Measurements from ENCODE around the gene MAP3K15. TPM values are rescaled to one million over a fixed set of nuclear protein-coding genes. Genes with fewer than 3 reads are reported as not detected.

Gene MAP3K15
- total RNA-seq, 4 donors from 2014 or later = not detected

DNA sequence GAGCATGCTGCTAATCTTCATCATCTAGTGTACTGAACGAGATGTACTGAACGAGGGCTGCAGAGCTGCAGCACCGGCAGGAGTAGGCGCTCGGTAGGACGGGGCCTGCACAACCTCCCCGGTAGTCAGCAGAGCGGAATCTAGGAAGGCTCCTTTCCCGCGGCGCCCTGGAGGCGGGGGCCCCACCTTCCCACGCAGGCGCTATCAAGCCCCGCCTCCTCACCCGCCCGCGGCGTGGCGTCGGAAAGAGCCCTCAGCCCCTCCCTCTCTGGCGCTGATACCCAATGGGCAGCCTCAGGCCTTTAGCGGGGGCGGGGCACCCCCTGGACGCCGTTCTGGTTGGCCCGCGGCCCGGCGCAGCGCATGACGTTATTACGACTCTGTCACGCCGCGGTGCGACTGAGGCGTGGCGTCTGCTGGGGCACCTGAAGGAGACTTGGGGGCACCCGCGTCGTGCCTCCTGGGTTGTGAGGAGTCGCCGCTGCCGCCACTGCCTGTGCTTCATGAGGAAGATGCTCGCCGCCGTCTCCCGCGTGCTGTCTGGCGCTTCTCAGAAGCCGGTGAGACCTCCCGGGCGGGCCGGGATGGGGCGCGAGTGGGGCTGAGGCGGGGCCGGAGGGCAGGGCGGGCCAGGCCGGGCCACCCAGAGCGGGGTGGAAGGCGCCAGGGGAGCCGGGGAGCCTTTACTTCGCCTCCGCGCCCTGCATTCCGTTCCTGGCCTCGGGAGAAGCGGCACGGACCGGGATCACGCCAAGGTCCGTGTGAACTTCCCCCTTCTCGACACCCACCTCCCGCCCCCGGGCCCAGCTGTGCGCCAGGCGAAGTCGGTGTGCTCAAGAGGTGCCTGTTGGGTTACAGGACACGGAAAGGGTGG, 171.5 kb downstream of the MAP3K15 start, which contains the start of gene PDHA1:
Gene PDHA1 (plus strand): TSS at position 393 of the 874 bp plus-strand sequence. CDS start 111 bp downstream, at position 504.
- intact Hi-C loops (cut with DNase I) = no loop called here
- no peak for TF ChIP-seq CTCF (IDR thresholded peaks at IDR 0.05)
- peak in 1 of 2 donors; percentile 82 for TF ChIP-seq POLR2A (IDR thresholded peaks at IDR 0.05)
- H3K27me3 ChIP-seq = no peaks in the 10 kb centered on the region
- H3K4me3 ChIP-seq (replicated peaks in 1 of 3) = peak within 1 kb of the TSS; percentile 33 to 55 (median 49)
- no peaks in the 10 kb centered on the region for H3K4me1 ChIP-seq
- H3K27ac ChIP-seq = peak within 1 kb of the TSS; percentile 23 to 88 (median 76)
- no peaks in the 10 kb centered on the region for H3K9me3 ChIP-seq
- no peaks in the 10 kb centered on the region for H3K36me3 ChIP-seq
- peak; percentile 92 to 93 for DNase-seq
- WGBS, 2 donors = 0% methylated on average over 2 to 8 of the region's 81 CpGs

DNA sequence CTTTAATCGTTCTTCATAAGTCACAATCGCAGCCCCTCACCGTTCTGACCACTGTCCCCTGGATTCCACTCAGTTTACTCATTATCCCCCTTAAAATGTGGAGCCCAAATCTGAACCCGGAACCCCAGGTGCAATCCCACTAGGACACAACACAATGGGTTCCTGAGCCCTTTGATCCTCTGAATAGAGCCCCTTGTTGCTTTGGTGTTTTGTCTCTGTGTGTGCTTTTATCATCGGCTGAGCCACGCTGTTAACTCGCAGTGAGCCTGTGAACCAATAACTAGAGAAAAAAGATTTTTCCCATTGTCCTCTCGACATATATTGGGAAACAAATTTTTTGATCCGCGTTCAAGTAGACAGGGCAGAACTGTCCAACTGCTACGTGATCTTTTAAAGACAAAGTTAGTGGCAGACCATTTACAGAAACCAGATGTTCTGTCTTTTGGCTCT, 172.2 kb downstream of the MAP3K15 start:
- intact Hi-C loops (cut with DNase I) = no loop called here
- H3K27ac ChIP-seq = peak overlapping the region; percentile 10 to 55 (median 17)
- no peaks in the 10 kb centered on the region for H3K4me1 ChIP-seq
- H3K4me3 ChIP-seq (replicated peaks in 1 of 3) = peak overlapping the region in 1 of 3 donors; percentile 55
- WGBS, 2 donors = 25 to 33% methylated on average over 11 of the region's 11 CpGs
- DNase-seq = no peak
- H3K27me3 ChIP-seq = no peaks in the 10 kb centered on the region
- H3K36me3 ChIP-seq = no peaks in the 10 kb centered on the region
- no peak for TF ChIP-seq CTCF (IDR thresholded peaks at IDR 0.05)
- no peaks in the 10 kb centered on the region for H3K9me3 ChIP-seq

- no peaks in the 10 kb centered on the region for H3K27me3 ChIP-seq
- 20 to 24% methylated on average over 6 of the region's 6 CpGs for WGBS, 2 donors
- intact Hi-C loops (cut with DNase I) = no loop called here
- no peak overlapping the region for H3K4me3 ChIP-seq (replicated peaks in 1 of 3)
- no peaks in the 10 kb centered on the region for H3K9me3 ChIP-seq
- peak; percentile 28 to 36 for DNase-seq
- no peak for TF ChIP-seq POLR2A (IDR thresholded peaks at IDR 0.05)
- TF ChIP-seq CTCF (IDR thresholded peaks at IDR 0.05) = no peak
- no peaks in the 10 kb centered on the region for H3K4me1 ChIP-seq
- no peaks in the 10 kb centered on the region for H3K36me3 ChIP-seq
- no peak overlapping the region for H3K27ac ChIP-seq
Measured at GRCh38 chrX:19342331-19342906, 172.9 kb downstream of the MAP3K15 start.

- intact Hi-C loops (cut with DNase I) = loop anchor here (5.0 kb wide), 1 partner anchor 943 kb away; no protein-coding TSS in a partner anchor
- no peaks in the 10 kb centered on the region for H3K27me3 ChIP-seq
- WGBS, 2 donors = 66 to 74% methylated on average over 16 of the region's 16 CpGs
- no peaks in the 10 kb centered on the region for H3K36me3 ChIP-seq
- DNase-seq = no peak
- no peak overlapping the region for H3K27ac ChIP-seq
- H3K4me1 ChIP-seq = no peaks in the 10 kb centered on the region
- no peak overlapping the region for H3K4me3 ChIP-seq (replicated peaks in 1 of 3)
- TF ChIP-seq CTCF (IDR thresholded peaks at IDR 0.05) = no peak
- TF ChIP-seq POLR2A (IDR thresholded peaks at IDR 0.05) = no peak
- H3K9me3 ChIP-seq = no peaks in the 10 kb centered on the region
Measured at GRCh38 chrX:19334945-19335626, 180.2 kb downstream of the MAP3K15 start.
